Measurements from ENCODE around the gene FBN2.
"Not testable (repeated sequence)": the region's sequence is repeated elsewhere in the genome, so short reads cannot be mapped to it uniquely, and the experiment has no call there.

Gene FBN2

DNA sequence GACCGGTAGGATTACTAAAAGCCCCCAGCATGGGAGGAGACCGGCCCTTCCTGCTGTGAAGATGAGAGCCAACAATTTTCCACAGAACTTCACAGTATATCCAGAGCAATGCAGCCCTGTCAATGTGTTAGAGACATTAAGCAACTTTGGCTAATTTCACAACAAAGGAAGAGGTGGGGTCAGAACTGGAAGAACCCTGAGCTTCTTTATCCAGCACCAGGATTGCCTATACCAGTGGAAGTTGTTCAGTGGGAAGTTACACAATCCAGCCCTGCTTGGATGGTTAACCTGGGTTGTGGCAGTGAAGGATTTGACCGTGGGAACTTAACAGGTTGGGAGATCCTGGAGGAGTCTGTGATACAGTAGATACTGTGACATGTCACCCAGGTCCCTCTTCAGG lies 197.0 kb downstream of the FBN2 start:
- no peak overlapping the region for H3K4me3 ChIP-seq (ENCODE audit: low read length)
- no peaks in the 10 kb centered on the region for H3K27me3 ChIP-seq (ENCODE audit: control insufficient read depth, insufficient read depth, low read length)
- no peaks in the 10 kb centered on the region for H3K4me1 ChIP-seq (ENCODE audit: control insufficient read depth, insufficient read depth, low read length)
- H3K36me3 ChIP-seq (ENCODE audit: control insufficient read depth, insufficient read depth, low read length), result no peaks in the 10 kb centered on the region
- no peaks in the 10 kb centered on the region for H3K9me3 ChIP-seq (ENCODE audit: control insufficient read depth, low read length)
- H3K9ac ChIP-seq (ENCODE audit: low read length), result no peak overlapping the region

- H3K27me3 ChIP-seq (ENCODE audit: control insufficient read depth, insufficient read depth, low read length), result no peaks in the 10 kb centered on the region
- H3K4me3 ChIP-seq (ENCODE audit: low read length), result no peak overlapping the region
- no peak overlapping the region for H3K9ac ChIP-seq (ENCODE audit: low read length)
- no peaks in the 10 kb centered on the region for H3K36me3 ChIP-seq (ENCODE audit: control insufficient read depth, insufficient read depth, low read length)
- H3K9me3 ChIP-seq (ENCODE audit: control insufficient read depth, low read length), result no peaks in the 10 kb centered on the region
- H3K4me1 ChIP-seq (ENCODE audit: control insufficient read depth, insufficient read depth, low read length), result no peaks in the 10 kb centered on the region
These were observed 197.4 kb downstream of the FBN2 start for GRCh38 chr5:128340648-128341047.

- Histone ChIP-seq H3K4me3 (ENCODE audit: low read length) (no peak overlapping the region), H3K9me3 (ENCODE audit: control insufficient read depth, low read length) (no peaks in the 10 kb centered on the region), H3K36me3 (ENCODE audit: control insufficient read depth, insufficient read depth, low read length) (no peaks in the 10 kb centered on the region), H3K9ac (ENCODE audit: low read length) (no peak overlapping the region), H3K27me3 (ENCODE audit: control insufficient read depth, insufficient read depth, low read length) (no peaks in the 10 kb centered on the region), H3K4me1 (ENCODE audit: control insufficient read depth, insufficient read depth, low read length) (no peaks in the 10 kb centered on the region)
These were observed 198.5 kb downstream of the FBN2 start for GRCh38 chr5:128339585-128339984.

GRCh38 chr5:128338649-128339048 lies 199.4 kb downstream of the FBN2 start:
- H3K9me3 ChIP-seq (ENCODE audit: control insufficient read depth, low read length), result no peaks in the 10 kb centered on the region
- H3K27me3 ChIP-seq (ENCODE audit: control insufficient read depth, insufficient read depth, low read length), result no peaks in the 10 kb centered on the region
- no peak overlapping the region for H3K9ac ChIP-seq (ENCODE audit: low read length)
- no peak overlapping the region for H3K4me3 ChIP-seq (ENCODE audit: low read length)
- H3K4me1 ChIP-seq (ENCODE audit: control insufficient read depth, insufficient read depth, low read length), result no peaks in the 10 kb centered on the region
- H3K36me3 ChIP-seq (ENCODE audit: control insufficient read depth, insufficient read depth, low read length), result no peaks in the 10 kb centered on the region

DNA sequence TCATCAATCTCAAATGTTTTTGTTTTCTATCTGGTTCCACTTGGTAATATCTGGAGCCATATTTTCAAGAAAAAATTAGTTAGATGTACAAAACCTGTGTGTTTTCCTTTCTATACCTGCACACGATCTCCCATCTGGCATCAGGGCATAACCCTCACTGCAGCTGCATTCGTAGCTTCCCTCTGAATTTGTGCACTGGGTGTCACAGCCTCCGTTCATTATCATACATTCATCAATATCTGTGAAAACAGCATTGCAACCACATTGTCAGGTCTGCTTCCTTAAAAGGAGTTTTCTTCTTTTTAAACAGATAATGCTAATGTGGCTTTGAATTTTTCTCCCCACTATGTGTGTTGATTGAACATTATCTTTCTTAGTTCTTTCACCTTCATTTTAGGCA lies 202.7 kb downstream of the FBN2 start:
- Histone ChIP-seq H3K4me1 (ENCODE audit: control insufficient read depth, insufficient read depth, low read length) (no peaks in the 10 kb centered on the region), H3K9ac (ENCODE audit: low read length) (no peak overlapping the region), H3K27me3 (ENCODE audit: control insufficient read depth, insufficient read depth, low read length) (no peaks in the 10 kb centered on the region), H3K9me3 (ENCODE audit: control insufficient read depth, low read length) (no peaks in the 10 kb centered on the region), H3K36me3 (ENCODE audit: control insufficient read depth, insufficient read depth, low read length) (no peaks in the 10 kb centered on the region), H3K4me3 (ENCODE audit: low read length) (no peak overlapping the region)

- H3K9me3 ChIP-seq (ENCODE audit: control insufficient read depth, low read length), result no peaks in the 10 kb centered on the region
- H3K4me1 ChIP-seq (ENCODE audit: control insufficient read depth, insufficient read depth, low read length), result no peaks in the 10 kb centered on the region
- H3K4me3 ChIP-seq (ENCODE audit: low read length), result no peak overlapping the region
- no peaks in the 10 kb centered on the region for H3K36me3 ChIP-seq (ENCODE audit: control insufficient read depth, insufficient read depth, low read length)
- H3K27me3 ChIP-seq (ENCODE audit: control insufficient read depth, insufficient read depth, low read length), result no peaks in the 10 kb centered on the region
- no peak overlapping the region for H3K9ac ChIP-seq (ENCODE audit: low read length)
These were observed 203.9 kb downstream of the FBN2 start for GRCh38 chr5:128334010-128334716.

- H3K4me3 ChIP-seq (ENCODE audit: low read length), result no peak overlapping the region
- no peaks in the 10 kb centered on the region for H3K4me1 ChIP-seq (ENCODE audit: control insufficient read depth, insufficient read depth, low read length)
- no peak overlapping the region for H3K9ac ChIP-seq (ENCODE audit: low read length)
- H3K36me3 ChIP-seq (ENCODE audit: control insufficient read depth, insufficient read depth, low read length), result no peaks in the 10 kb centered on the region
- no peaks in the 10 kb centered on the region for H3K27me3 ChIP-seq (ENCODE audit: control insufficient read depth, insufficient read depth, low read length)
- no peaks in the 10 kb centered on the region for H3K9me3 ChIP-seq (ENCODE audit: control insufficient read depth, low read length)
These were observed 206.8 kb downstream of the FBN2 start for GRCh38 chr5:128331261-128331660.

DNA sequence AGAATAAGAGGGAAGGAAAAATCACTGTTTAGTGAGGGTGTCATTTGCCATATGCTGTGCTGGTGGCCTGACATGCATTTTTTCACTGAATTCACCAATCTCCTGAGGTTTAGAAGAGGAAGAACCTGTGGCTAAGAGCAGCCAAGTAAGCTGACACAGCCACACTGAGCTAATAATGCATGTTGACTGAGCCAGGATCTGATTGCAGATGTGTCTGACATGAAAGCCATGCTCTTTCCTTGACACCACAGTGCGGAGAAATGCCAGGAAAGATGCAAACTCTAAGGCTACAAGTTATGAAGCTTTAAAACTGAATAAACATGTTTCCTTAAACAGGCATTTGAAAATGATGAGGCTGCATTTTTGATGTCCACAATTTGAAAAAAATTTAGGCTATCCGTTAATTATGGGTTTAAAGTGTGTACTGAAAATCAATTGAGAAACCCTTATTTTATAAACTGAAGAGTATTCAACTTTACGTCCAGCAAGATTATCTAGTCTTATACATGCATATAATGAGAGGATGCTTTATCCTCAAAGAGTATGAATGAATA lies 208.6 kb downstream of the FBN2 start:
- H3K4me1 ChIP-seq (ENCODE audit: control insufficient read depth, insufficient read depth, low read length), result no peaks in the 10 kb centered on the region
- H3K9ac ChIP-seq (ENCODE audit: low read length), result no peak overlapping the region
- H3K36me3 ChIP-seq (ENCODE audit: control insufficient read depth, insufficient read depth, low read length), result no peaks in the 10 kb centered on the region
- no peaks in the 10 kb centered on the region for H3K9me3 ChIP-seq (ENCODE audit: control insufficient read depth, low read length)
- no peaks in the 10 kb centered on the region for H3K27me3 ChIP-seq (ENCODE audit: control insufficient read depth, insufficient read depth, low read length)
- no peak overlapping the region for H3K4me3 ChIP-seq (ENCODE audit: low read length)

DNA sequence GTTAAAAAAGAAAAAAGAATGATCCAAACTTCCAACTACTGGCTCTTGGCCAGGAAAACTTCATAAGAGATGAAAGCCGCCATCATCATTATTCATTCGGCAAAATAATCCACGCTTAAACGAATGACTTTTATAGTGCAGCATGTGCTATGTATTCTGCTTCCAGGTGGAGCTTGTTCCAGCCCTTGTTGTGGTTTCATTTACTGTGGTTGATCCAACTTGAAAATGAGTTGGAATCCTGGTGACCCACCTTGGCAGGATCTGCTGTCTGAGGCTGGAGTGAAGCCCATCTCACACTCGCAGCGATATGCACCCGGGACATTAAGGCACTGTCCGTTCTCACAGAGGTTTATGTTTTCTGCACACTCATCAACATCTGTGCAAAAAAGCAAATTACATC lies 209.6 kb downstream of the FBN2 start:
- Histone ChIP-seq H3K27me3 (ENCODE audit: control insufficient read depth, insufficient read depth, low read length) (no peaks in the 10 kb centered on the region), H3K4me3 (ENCODE audit: low read length) (no peak overlapping the region), H3K9me3 (ENCODE audit: control insufficient read depth, low read length) (no peaks in the 10 kb centered on the region), H3K36me3 (ENCODE audit: control insufficient read depth, insufficient read depth, low read length) (no peaks in the 10 kb centered on the region), H3K9ac (ENCODE audit: low read length) (no peak overlapping the region), H3K4me1 (ENCODE audit: control insufficient read depth, insufficient read depth, low read length) (no peaks in the 10 kb centered on the region)

DNA sequence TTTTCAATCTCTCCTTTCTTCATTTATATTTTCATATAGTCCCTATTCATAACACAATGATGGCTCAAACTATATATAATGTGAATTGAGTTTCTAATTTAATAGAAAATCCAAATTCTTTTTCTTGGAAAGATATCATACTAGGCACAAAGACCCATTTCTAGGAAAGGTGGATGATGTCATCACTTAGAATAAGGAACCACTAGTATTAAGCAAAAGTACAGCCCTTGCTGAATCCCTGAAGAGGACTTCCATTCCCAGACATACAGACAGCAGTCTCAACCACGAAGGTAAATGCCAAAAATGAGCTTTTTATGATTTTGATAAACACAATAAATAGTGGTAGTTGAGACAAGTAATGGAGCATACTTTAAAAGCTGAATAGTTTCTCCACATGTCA lies 210.0 kb downstream of the FBN2 start:
- Histone ChIP-seq H3K36me3 (ENCODE audit: control insufficient read depth, insufficient read depth, low read length) (no peaks in the 10 kb centered on the region), H3K9ac (ENCODE audit: low read length) (no peak overlapping the region), H3K27me3 (ENCODE audit: control insufficient read depth, insufficient read depth, low read length) (no peaks in the 10 kb centered on the region), H3K4me1 (ENCODE audit: control insufficient read depth, insufficient read depth, low read length) (no peaks in the 10 kb centered on the region), H3K9me3 (ENCODE audit: control insufficient read depth, low read length) (no peaks in the 10 kb centered on the region), H3K4me3 (ENCODE audit: low read length) (no peak overlapping the region)

DNA sequence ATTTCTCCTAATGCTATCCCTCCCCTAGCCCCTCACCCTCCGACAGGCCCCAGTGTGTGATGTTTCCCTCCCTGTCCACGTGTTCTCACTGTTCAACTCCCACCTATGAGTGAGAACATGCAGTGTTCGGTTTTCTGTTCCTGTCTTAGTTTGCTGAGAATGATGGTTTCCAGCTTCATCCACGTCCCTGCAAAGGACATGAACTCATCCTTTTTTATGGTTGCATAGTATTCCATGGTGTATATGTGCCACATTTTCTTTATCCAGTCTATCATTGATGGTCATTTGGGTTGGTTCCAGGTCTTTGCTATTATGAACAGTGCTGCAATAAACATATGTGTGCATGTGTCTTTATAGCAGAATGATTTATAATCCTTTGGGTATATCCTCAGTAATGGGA lies 216.6 kb downstream of the FBN2 start:
- not testable (repeated sequence) for H3K4me1 ChIP-seq (ENCODE audit: control insufficient read depth, insufficient read depth, low read length); H3K27me3 ChIP-seq (ENCODE audit: control insufficient read depth, insufficient read depth, low read length); H3K9ac ChIP-seq (ENCODE audit: low read length); H3K9me3 ChIP-seq (ENCODE audit: control insufficient read depth, low read length); H3K36me3 ChIP-seq (ENCODE audit: control insufficient read depth, insufficient read depth, low read length); H3K4me3 ChIP-seq (ENCODE audit: low read length)

DNA sequence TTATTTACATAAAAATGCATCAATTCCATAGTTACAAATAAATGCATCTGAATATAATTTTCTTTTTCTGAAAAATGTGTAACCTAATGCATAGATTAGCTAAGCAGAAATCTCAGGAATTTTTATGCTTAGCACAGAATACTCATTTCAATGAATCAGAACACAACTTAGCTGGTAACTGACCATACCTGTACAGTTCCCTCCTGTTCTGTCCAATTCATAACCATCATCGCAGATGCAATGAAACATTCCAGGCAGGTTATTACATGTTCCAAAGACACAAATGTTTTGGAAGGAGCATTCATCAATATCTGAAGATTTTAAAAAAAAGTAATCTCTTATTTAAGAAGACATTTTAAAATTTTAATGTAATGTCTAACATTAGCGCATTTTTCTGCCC lies 219.4 kb downstream of the FBN2 start:
- Histone ChIP-seq H3K9ac (ENCODE audit: low read length) (no peak overlapping the region), H3K36me3 (ENCODE audit: control insufficient read depth, insufficient read depth, low read length) (no peaks in the 10 kb centered on the region), H3K27me3 (ENCODE audit: control insufficient read depth, insufficient read depth, low read length) (no peaks in the 10 kb centered on the region), H3K9me3 (ENCODE audit: control insufficient read depth, low read length) (no peaks in the 10 kb centered on the region), H3K4me1 (ENCODE audit: control insufficient read depth, insufficient read depth, low read length) (no peaks in the 10 kb centered on the region), H3K4me3 (ENCODE audit: low read length) (no peak overlapping the region)

DNA sequence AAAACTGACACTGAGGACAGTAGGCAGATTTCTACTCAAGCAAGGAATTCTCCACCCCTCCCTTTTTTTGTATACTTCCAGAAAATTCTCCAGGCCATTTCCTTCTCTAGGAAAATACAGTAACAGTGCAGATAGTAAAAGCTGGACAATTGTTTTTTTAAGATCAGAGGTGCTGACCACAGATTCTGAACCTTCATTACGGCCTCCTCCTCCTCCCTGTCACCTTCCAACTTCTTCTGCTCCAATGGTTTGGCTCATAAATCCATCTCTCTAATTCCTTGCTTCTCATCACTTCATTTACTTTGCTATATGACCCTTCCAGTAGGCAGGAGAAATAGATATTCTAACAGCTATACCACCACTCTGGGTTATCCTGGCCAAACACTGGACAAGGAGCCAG lies 220.6 kb downstream of the FBN2 start:
- no peak overlapping the region for H3K4me3 ChIP-seq (ENCODE audit: low read length)
- H3K9me3 ChIP-seq (ENCODE audit: control insufficient read depth, low read length), result no peaks in the 10 kb centered on the region
- H3K36me3 ChIP-seq (ENCODE audit: control insufficient read depth, insufficient read depth, low read length), result no peaks in the 10 kb centered on the region
- H3K4me1 ChIP-seq (ENCODE audit: control insufficient read depth, insufficient read depth, low read length), result no peaks in the 10 kb centered on the region
- H3K9ac ChIP-seq (ENCODE audit: low read length), result no peak overlapping the region
- no peaks in the 10 kb centered on the region for H3K27me3 ChIP-seq (ENCODE audit: control insufficient read depth, insufficient read depth, low read length)

Measured in mucosa of stomach (tissue), 1 donor.